Effector memory CD4-positive, alpha-beta T cell (primary cell): ENCODE results near the gene CFAP99.

ENCODE experiments used
- DNase-seq, 3 donors: peaks; one replicate each; pipeline ENCODE4 v3.0.0-alpha.2; 2020
- H3K27ac ChIP-seq: 2 replicates; pipeline ENCODE4 v1.7.0; 2013; ENCODE audit warnings: mild to moderate bottlenecking, low read length, moderate library complexity; ENCODE audit not compliant: insufficient read depth, poor library complexity, severe bottlenecking
- H3K27me3 ChIP-seq: replicated peaks from 2 replicates; pipeline ENCODE4 v1.7.0; 2013; ENCODE audit warnings: mild to moderate bottlenecking, low read length; ENCODE audit not compliant: insufficient read depth, control insufficient read depth, poor library complexity, severe bottlenecking
- H3K36me3 ChIP-seq: 2 replicates; pipeline ENCODE4 v1.7.0; 2013; ENCODE audit warnings: mild to moderate bottlenecking, low read length, moderate library complexity; ENCODE audit not compliant: control insufficient read depth, insufficient read depth
- H3K4me1 ChIP-seq: 2 replicates; pipeline ENCODE4 v1.7.0; 2013; ENCODE audit warnings: low read length, mild to moderate bottlenecking; ENCODE audit not compliant: control insufficient read depth, insufficient read depth, poor library complexity, severe bottlenecking
- H3K4me3 ChIP-seq: 2 replicates; pipeline ENCODE4 v1.7.0; 2013; ENCODE audit warnings: low read length, low read depth, mild to moderate bottlenecking; ENCODE audit not compliant: insufficient read depth, poor library complexity, severe bottlenecking
- H3K9me3 ChIP-seq: 2 replicates; pipeline ENCODE4 v1.7.0; 2013; ENCODE audit warnings: mild to moderate bottlenecking, low read length, moderate library complexity; ENCODE audit not compliant: control insufficient read depth

Gene CFAP99

DNA sequence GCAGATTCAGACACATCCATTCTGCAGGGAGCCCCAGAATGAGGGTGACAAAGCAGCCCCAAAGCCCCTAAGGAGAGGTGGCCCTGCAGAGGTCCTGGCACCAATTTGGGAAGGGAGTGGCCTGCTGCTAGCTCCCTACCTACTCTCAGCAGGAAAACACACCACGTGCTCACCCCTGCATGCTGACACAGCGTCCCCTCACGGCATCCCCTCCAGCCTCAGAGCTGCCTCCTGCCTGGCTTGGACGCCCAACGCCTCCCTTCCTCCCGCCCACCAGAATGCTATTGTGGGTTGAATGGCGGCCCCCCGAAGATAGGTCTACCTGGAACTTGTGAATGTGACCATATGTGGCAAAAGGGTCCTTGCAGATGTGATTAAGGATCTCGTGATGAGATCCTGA lies 29.1 kb upstream of the CFAP99 start:
- Histone ChIP-seq H3K27me3 (no peaks in the 10 kb centered on the region), H3K4me1 (peaks cover 13% of the 10 kb centered on the region), H3K4me3 (no peak overlapping the region), H3K27ac (no peak overlapping the region), H3K36me3 (no peaks in the 10 kb centered on the region), H3K9me3 (no peaks in the 10 kb centered on the region)
- DNase-seq = no peak

DNA sequence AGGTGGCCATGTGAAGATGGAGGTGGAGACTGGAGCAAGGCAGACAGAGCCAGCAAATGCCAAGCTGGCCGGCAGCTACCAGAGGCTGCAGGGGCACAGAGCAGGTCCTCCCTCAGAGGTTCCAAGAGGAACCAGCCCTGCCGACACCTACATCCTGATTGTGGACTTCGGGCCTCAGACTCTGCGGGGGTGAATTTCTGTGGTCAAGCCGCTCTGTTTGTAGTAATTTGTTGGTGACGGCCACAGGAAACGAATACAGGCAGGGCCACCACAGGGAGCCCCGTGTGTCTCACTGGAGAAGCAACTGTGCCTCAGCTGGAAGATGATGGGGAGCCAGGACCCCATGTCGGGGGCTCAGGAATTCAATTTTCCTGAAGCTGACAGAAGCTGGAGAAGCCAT lies 28.6 kb upstream of the CFAP99 start:
- H3K27me3 ChIP-seq = no peaks in the 10 kb centered on the region
- H3K27ac ChIP-seq = no peak overlapping the region
- H3K4me1 ChIP-seq = peaks cover 13% of the 10 kb centered on the region
- H3K4me3 ChIP-seq = no peak overlapping the region
- H3K36me3 ChIP-seq = no peaks in the 10 kb centered on the region
- H3K9me3 ChIP-seq = no peaks in the 10 kb centered on the region
- DNase-seq = no peak

DNA sequence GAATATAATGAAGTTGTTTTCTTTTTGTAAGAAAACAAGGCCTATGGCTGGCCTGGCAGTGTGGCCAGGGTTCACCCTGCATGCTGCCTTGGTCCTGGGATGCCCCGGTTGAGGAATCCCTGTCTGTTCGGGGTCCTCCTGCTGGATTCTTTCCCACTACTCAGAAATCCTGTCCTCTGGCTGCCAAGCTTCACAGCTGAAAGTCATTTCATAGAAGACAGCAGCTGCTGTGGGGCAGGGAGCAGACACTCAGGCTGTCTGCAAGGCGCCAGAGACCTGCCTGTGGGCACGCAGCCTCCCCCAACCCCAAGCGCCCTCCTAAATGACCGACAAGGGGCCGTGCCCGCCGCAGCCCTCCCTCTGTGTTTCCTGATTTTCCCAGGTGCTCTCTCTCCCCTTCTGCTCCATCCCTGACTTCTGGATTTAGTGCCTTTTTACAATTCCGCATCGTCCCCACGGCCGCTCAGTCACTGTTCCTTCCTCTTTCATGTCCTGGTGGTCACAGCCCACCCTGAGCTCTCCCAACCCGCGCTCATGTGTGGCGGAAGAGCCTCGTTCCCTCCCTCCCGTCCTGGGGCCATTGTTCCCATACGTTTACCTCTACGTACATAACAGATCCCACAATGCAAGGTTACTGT lies 27.9 kb upstream of the CFAP99 start:
- H3K27ac ChIP-seq = no peak overlapping the region
- peaks cover 13% of the 10 kb centered on the region for H3K4me1 ChIP-seq
- no peaks in the 10 kb centered on the region for H3K9me3 ChIP-seq
- no peak for DNase-seq
- H3K4me3 ChIP-seq = no peak overlapping the region
- no peaks in the 10 kb centered on the region for H3K36me3 ChIP-seq
- H3K27me3 ChIP-seq = no peaks in the 10 kb centered on the region

- no peaks in the 10 kb centered on the region for H3K27me3 ChIP-seq
- H3K4me1 ChIP-seq = peaks cover 13% of the 10 kb centered on the region
- DNase-seq = no peak
- no peaks in the 10 kb centered on the region for H3K36me3 ChIP-seq
- H3K9me3 ChIP-seq = no peaks in the 10 kb centered on the region
- no peak overlapping the region for H3K4me3 ChIP-seq
- no peak overlapping the region for H3K27ac ChIP-seq
These were observed 25.1 kb upstream of the CFAP99 start for GRCh38 chr4:2393353-2394270.

DNA sequence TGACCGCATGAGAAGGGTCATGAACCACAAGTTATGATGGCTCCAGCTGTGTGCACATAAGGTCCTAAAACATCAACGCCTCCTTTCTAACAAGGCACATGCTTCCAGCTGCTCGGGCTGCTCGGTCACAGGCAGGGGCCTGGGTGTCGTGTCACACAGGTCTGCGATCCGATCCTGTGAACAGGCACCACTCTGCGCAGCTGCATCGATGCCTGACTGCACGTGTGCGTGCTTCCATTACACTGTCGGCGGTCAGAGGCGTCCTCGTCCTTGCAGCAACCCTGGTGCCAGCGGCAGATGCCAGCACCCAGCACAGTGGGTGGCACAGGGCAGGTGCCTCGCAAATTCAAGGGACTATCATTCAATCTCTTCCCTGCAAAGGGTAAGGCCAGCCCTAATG lies 24.2 kb upstream of the CFAP99 start:
- no peak for DNase-seq
- no peaks in the 10 kb centered on the region for H3K27me3 ChIP-seq
- no peak overlapping the region for H3K27ac ChIP-seq
- H3K4me1 ChIP-seq = peaks cover 11% of the 10 kb centered on the region
- no peaks in the 10 kb centered on the region for H3K9me3 ChIP-seq
- H3K36me3 ChIP-seq = no peaks in the 10 kb centered on the region
- no peak overlapping the region for H3K4me3 ChIP-seq

GRCh38 chr4:2395038-2395437 lies 23.7 kb upstream of the CFAP99 start:
- no peak for DNase-seq
- no peak overlapping the region for H3K4me3 ChIP-seq
- no peaks in the 10 kb centered on the region for H3K27me3 ChIP-seq
- no peaks in the 10 kb centered on the region for H3K36me3 ChIP-seq
- H3K9me3 ChIP-seq = no peaks in the 10 kb centered on the region
- H3K27ac ChIP-seq = no peak overlapping the region
- H3K4me1 ChIP-seq = peaks cover 11% of the 10 kb centered on the region

- no peak overlapping the region for H3K4me3 ChIP-seq
- no peak for DNase-seq
- no peak overlapping the region for H3K27ac ChIP-seq
- peaks cover 11% of the 10 kb centered on the region for H3K4me1 ChIP-seq
- H3K36me3 ChIP-seq = no peaks in the 10 kb centered on the region
- no peaks in the 10 kb centered on the region for H3K27me3 ChIP-seq
- H3K9me3 ChIP-seq = no peaks in the 10 kb centered on the region
These were observed 23.2 kb upstream of the CFAP99 start for GRCh38 chr4:2395584-2395983.

- Histone ChIP-seq H3K27me3 (no peaks in the 10 kb centered on the region), H3K36me3 (no peaks in the 10 kb centered on the region), H3K27ac (no peak overlapping the region), H3K4me3 (no peak overlapping the region), H3K9me3 (no peaks in the 10 kb centered on the region), H3K4me1 (peaks cover 21% of the 10 kb centered on the region)
- no peak for DNase-seq
These were observed 21.9 kb upstream of the CFAP99 start for GRCh38 chr4:2396781-2397368.

GRCh38 chr4:2397596-2398379 lies 21.0 kb upstream of the CFAP99 start:
- H3K4me1 ChIP-seq = peaks cover 29% of the 10 kb centered on the region
- no peak overlapping the region for H3K4me3 ChIP-seq
- H3K27ac ChIP-seq = no peak overlapping the region
- no peaks in the 10 kb centered on the region for H3K9me3 ChIP-seq
- no peak for DNase-seq
- H3K36me3 ChIP-seq = no peaks in the 10 kb centered on the region
- no peaks in the 10 kb centered on the region for H3K27me3 ChIP-seq
